Subcutaneous abdominal adipose tissue (tissue), 5 donors: ENCODE results near the gene CCDC47.

Source experiments
- H3K27ac ChIP-seq: one replicate; pipeline ENCODE4 v1.7.0; 2013; ENCODE audit warnings: low read depth, mild to moderate bottlenecking, inconsistent platforms, low read length, moderate library complexity
- H3K27me3 ChIP-seq, 5 donors: one replicate each; pipeline ENCODE4 v1.7.0; 2013; ENCODE audit warnings: low read length in 5 of 5, inconsistent platforms in 1 of 5; ENCODE audit not compliant: control insufficient read depth in 5 of 5, insufficient read depth in 4 of 5
- H3K36me3 ChIP-seq, 5 donors: one replicate each; pipeline ENCODE4 v1.7.0; 2013; ENCODE audit warnings: low read length in 5 of 5; ENCODE audit not compliant: control insufficient read depth in 5 of 5, insufficient read depth in 5 of 5
- H3K4me1 ChIP-seq, 5 donors: one replicate each; pipeline ENCODE4 v1.7.0; 2013; ENCODE audit warnings: low read length in 5 of 5, mild to moderate bottlenecking in 3 of 5, moderate library complexity in 1 of 5; ENCODE audit not compliant: control insufficient read depth in 5 of 5, insufficient read depth in 5 of 5
- H3K4me3 ChIP-seq, 5 donors: one replicate each; pipeline ENCODE4 v1.7.0; 2013; ENCODE audit warnings: low read length in 5 of 5, low read depth in 1 of 5
- H3K9ac ChIP-seq, 5 donors: one replicate each; pipeline ENCODE4 v1.7.0; 2013; ENCODE audit warnings: low read length in 5 of 5, mild to moderate bottlenecking in 4 of 5, moderate library complexity in 3 of 5
- H3K9me3 ChIP-seq, 5 donors: one replicate each; pipeline ENCODE4 v1.7.0; 2013; ENCODE audit warnings: low read length in 5 of 5; ENCODE audit not compliant: control insufficient read depth in 5 of 5
- donor health status: healthy.
- donor health status: healthy.
- donor health status: healthy.
- donor health status: healthy.
- donor health status: healthy.

Gene CCDC47

GRCh38 chr17:63709110-63709509 lies 64.3 kb downstream of the CCDC47 start:
- Histone ChIP-seq H3K9ac (no peak overlapping the region), H3K9me3 (no peaks in the 10 kb centered on the region), H3K27ac (no peak overlapping the region), H3K4me3 (no peak overlapping the region), H3K4me1 (peaks cover 0 to 3% (median 0%) of the 10 kb centered on the region in 5 donors), H3K36me3 (peaks cover 19 to 92% (median 77%) of the 10 kb centered on the region in 5 donors), H3K27me3 (no peaks in the 10 kb centered on the region)

- peaks cover 13 to 91% (median 75%) of the 10 kb centered on the region in 5 donors for H3K36me3 ChIP-seq
- no peaks in the 10 kb centered on the region for H3K27me3 ChIP-seq
These were observed 66.2 kb downstream of the CCDC47 start for GRCh38 chr17:63707151-63707550.

DNA sequence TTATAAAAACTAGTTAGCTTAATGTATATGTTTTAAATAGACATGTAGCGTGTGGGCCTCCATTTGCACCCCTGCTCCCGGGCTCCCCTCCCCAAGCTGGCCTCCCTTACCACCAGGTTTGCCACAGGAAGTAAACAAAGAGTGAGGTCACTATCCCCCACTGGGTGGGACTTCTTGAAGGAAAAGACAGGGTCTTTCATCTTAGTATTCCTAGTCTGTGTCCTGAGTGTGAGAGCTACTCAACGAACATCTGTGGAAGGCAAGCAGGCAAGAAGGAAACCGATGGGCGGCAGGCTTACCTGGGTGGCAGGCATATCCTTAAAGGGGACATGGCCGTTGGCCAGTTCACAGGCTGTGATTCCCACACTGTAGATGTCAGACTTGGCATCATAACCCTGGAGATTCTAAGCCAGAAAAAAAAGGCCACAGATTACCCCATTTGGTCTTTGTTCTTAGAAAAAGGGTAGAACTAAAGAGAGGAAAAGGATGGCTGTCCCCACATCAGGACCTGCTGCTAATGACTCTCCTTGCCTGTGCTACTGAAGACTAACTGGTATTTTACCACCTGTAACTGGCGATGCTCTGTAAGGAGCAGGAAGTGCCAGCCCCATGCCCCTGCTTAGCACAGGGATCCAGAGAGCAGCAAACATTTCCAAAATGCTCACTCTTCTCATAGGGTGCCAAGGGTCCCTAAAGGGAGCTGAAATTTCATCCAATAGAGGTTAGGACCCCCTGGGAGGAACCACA lies 66.9 kb downstream of the CCDC47 start:
- Histone ChIP-seq H3K4me3 (no peak overlapping the region), H3K27ac (no peak overlapping the region), H3K27me3 (no peaks in the 10 kb centered on the region), H3K9ac (no peak overlapping the region), H3K4me1 (peaks cover 0 to 7% (median 4%) of the 10 kb centered on the region in 5 donors), H3K9me3 (no peaks in the 10 kb centered on the region), H3K36me3 (peaks cover 13 to 84% (median 69%) of the 10 kb centered on the region in 5 donors)

More at GRCh38 chr17:63707151-63707550, 66.2 kb downstream of the CCDC47 start:
- Histone ChIP-seq H3K4me1 (peaks cover 0 to 3% (median under 1%) of the 10 kb centered on the region in 5 donors), H3K9me3 (no peaks in the 10 kb centered on the region), H3K27ac (no peak overlapping the region), H3K9ac (no peak overlapping the region), H3K4me3 (no peak overlapping the region)

DNA sequence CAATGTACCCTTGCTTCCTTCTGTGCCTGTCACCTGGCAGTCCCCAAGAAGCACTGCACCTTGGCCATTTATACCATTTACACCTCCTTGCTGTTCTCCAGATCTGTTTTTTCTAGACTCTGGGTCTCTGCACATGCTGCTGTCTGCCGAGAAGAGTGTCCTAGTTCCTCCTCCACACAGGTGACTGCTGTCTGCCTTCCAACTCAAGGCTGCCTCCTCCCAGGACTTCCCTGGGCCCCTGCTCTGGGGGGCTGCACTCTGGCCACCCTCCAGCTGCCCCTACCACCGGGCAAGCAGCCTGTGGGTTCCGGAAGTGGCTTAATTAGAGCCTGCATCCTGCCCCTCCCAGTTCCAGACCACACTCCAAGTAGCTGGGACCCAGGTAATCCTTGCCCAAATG lies 67.7 kb downstream of the CCDC47 start:
- H3K27ac ChIP-seq = no peak overlapping the region
- no peak overlapping the region for H3K9ac ChIP-seq
- no peaks in the 10 kb centered on the region for H3K9me3 ChIP-seq
- peaks cover 13 to 77% (median 64%) of the 10 kb centered on the region in 5 donors for H3K36me3 ChIP-seq
- peaks cover 4 to 15% (median 12%) of the 10 kb centered on the region in 5 donors for H3K4me1 ChIP-seq
- H3K27me3 ChIP-seq = no peaks in the 10 kb centered on the region
- no peak overlapping the region for H3K4me3 ChIP-seq

- H3K27ac ChIP-seq = no peak overlapping the region
- H3K36me3 ChIP-seq = peaks cover 10 to 69% (median 58%) of the 10 kb centered on the region in 5 donors
- no peaks in the 10 kb centered on the region for H3K9me3 ChIP-seq
- no peak overlapping the region for H3K9ac ChIP-seq
- H3K27me3 ChIP-seq = no peaks in the 10 kb centered on the region
- no peak overlapping the region for H3K4me3 ChIP-seq
- peaks cover 4 to 19% (median 14%) of the 10 kb centered on the region in 5 donors for H3K4me1 ChIP-seq
These were observed 68.6 kb downstream of the CCDC47 start for GRCh38 chr17:63704836-63705235.

DNA sequence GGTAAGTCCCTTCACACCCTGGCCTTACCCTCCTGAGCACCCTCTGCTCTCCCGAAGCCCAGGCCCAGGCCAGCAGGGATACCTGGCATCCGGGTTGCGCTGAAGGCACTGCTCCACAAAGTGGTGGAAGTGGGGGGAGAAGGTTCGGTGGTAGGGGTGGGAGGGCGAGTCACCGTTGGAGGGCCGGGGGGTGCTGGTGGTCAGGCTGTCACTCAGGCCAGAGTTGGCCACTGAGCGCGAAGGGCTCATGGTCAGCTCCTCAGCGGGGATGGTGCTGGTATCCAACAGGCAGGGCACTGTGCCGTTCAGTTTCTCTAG lies 69.2 kb downstream of the CCDC47 start:
- Histone ChIP-seq H3K9ac (no peak overlapping the region), H3K4me3 (no peak overlapping the region), H3K4me1 (peaks cover 4 to 22% (median 15%) of the 10 kb centered on the region in 5 donors), H3K27ac (no peak overlapping the region), H3K9me3 (no peaks in the 10 kb centered on the region), H3K36me3 (peaks cover 4 to 63% (median 52%) of the 10 kb centered on the region in 5 donors), H3K27me3 (no peaks in the 10 kb centered on the region)

DNA sequence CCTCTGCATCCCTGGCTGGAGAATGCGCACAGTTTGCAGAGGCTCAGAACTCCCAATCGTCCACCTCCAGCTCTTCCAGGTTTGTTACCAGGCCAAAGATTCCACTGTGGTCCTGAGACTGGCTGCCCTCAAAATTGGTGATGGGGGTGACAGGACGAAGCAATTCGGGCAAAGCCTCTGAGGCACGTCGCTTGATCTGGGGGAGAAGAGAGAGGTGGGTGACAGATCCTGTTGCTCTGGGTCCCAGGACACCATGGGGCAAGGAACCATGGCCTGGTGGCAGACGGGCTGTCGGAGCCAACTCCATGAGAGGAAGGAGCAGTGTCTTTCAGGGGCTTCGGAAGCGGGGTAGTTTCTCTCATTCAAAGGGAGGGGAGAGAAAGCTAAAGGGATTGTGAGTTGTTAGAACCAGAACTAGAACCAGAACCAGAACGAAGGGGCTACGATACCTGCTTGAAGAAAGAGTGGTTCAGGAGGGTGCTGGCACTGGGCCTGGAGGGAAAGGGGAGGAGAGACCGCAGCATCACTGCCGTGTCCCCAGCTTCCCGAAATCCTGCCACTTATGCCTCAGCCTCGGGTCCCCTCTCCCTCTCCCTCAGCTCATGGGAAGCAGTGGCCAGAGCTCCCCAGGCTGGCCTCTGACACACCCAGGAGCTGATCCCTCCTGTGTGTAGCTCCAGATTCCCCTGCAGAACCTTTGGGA lies 69.7 kb downstream of the CCDC47 start:
- H3K9ac ChIP-seq = no peak overlapping the region
- peaks cover 4 to 27% (median 20%) of the 10 kb centered on the region in 5 donors for H3K4me1 ChIP-seq
- peaks cover under 1 to 57% (median 46%) of the 10 kb centered on the region in 5 donors for H3K36me3 ChIP-seq
- no peak overlapping the region for H3K4me3 ChIP-seq
- H3K27me3 ChIP-seq = no peaks in the 10 kb centered on the region
- H3K27ac ChIP-seq = no peak overlapping the region
- no peaks in the 10 kb centered on the region for H3K9me3 ChIP-seq

DNA sequence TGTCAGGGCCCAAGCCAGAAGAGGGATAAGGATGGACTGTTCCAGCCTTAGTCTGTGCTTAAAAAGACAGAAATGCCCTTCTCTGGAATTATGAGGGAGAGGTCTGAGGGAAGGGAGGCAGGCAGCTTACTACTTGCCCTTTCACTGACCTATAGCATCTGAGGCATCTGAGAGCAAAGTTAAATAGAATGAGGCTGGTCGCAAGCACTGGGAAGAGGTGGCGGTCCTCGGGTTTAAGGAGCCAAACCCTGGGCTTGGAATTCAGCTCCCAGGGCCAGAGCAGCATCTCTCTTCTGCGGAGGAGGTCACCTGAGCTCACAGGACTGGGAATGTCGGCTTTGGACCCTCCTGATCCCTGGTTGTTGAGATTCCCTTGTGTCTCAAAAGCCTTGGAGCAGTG lies 70.4 kb downstream of the CCDC47 start:
- Histone ChIP-seq H3K36me3 (peaks cover 0 to 51% (median 44%) of the 10 kb centered on the region in 5 donors), H3K27me3 (no peaks in the 10 kb centered on the region), H3K9ac (no peak overlapping the region), H3K9me3 (no peaks in the 10 kb centered on the region), H3K27ac (no peak overlapping the region), H3K4me1 (peaks cover 4 to 34% (median 26%) of the 10 kb centered on the region in 5 donors), H3K4me3 (no peak overlapping the region)

GRCh38 chr17:63702721-63703015 lies 70.7 kb downstream of the CCDC47 start:
- H3K4me3 ChIP-seq = no peak overlapping the region
- peaks cover 4 to 37% (median 30%) of the 10 kb centered on the region in 5 donors for H3K4me1 ChIP-seq
- H3K36me3 ChIP-seq = peaks cover 0 to 50% (median 44%) of the 10 kb centered on the region in 5 donors
- H3K9me3 ChIP-seq = no peaks in the 10 kb centered on the region
- H3K27ac ChIP-seq = no peak overlapping the region
- H3K27me3 ChIP-seq = no peaks in the 10 kb centered on the region
- H3K9ac ChIP-seq = no peak overlapping the region
